ENCODE results near the gene GNGT2.
"Not testable (repeated sequence)": the region's sequence is repeated elsewhere in the genome, so short reads cannot be mapped to it uniquely, and the experiment has no call there.

The GNGT2 gene

DNA sequence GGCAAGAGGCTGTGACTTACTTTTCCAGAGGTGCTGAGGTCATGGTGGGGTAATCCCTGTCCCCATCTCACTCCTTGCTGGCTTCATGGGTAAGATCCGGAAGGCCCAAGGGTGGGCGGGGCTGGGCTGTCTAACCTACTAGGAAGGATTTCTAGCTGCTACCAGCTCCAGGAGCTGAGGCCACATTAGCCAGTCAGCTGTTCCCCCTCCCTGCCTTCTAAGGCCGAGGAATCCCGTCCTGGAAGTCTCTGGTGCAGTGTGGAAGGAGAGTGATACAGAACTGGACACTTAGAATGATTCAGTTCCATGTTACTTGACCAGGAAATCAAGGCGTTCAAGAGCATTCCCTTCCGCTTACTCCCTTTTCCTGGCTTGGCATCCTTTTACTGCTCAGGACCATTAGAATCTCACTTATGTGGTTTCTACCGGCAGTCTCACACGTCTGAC lies 8.9 kb downstream of the GNGT2 start:
- no peak for DNase-seq

DNA sequence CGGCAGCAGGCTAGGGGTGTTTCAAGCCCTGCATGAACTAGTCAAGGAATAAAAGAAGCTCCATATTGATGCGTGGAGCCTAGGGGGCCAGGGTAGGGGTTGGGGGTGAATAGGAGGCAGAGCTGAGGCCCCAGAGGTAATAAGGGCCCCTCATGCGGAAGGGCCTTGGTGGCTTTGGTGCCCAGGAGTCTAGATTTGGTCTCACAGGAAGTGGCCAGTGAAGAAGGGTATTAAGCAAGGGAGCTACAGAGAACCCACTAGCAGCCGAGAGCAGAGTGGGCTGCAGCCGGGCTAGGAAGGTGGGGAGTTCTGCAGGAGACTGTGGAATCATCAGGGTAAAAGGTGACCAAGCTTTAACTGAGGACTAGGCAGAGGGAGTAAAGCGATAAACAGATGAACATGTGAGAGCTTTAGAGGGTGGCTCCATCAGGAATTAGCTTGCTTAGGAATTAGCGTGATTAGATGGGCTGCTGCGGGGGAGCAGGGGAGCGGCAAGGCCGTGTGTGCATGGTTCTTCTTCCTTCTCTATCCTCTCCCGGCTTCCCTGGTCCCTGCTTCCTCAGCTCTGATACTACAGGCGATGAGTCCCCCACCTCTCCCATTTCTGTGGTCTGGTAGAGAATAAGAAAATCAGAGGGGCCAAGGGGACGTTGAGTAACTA lies 9.8 kb downstream of the GNGT2 start:
- DNase-seq, result no peak

DNA sequence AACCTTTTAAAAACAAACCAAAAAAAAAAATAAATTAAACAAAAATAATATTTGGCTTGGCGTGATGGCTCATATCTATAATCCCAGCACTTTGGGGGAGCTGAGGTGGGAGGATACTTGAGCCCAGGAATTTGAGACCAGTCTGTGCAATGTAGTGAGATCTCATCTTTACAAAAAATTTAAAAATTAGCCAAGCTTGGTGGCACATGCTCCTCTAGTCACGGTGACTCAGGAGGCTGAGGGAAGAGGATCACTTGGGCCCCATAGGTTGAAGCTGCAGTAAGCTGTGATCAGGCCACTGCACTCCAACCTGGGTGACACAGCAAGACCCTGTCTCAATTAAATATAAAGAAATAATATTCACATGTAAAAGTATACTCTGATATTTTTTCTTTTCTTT lies 12.2 kb downstream of the GNGT2 start:
- no peak for DNase-seq

DNA sequence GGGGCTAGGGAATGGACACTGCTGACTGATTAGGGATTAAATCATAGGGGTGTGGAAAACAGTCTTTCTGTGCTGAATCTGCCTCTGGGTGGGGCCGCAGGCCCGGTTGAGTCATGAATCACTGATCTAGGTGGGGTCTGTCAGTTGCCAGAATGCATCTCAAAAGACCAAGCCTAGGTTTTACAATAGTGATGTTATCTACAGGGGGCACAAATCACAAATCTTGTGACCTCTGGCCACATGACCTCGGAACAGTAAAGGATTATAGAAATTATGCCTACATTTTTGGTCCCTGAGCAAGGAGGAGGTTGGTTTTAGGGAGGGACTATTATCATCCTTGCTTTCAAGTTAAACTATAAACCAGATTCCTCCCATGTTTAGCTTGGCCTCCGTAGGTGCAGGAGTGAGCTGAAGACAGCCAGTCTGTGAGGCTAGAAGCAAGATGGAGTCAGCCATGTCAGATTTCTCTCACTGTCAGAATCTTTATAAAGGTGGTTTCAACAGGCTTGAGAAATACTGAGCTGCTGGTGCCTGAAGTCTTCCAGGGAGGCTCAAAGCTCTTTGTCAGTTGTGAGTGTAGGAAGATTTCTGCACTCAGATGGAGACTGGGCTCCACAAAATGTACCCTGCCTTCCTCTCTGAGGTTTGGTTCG lies 12.9 kb downstream of the GNGT2 start:
- DNase-seq, result no peak

DNA sequence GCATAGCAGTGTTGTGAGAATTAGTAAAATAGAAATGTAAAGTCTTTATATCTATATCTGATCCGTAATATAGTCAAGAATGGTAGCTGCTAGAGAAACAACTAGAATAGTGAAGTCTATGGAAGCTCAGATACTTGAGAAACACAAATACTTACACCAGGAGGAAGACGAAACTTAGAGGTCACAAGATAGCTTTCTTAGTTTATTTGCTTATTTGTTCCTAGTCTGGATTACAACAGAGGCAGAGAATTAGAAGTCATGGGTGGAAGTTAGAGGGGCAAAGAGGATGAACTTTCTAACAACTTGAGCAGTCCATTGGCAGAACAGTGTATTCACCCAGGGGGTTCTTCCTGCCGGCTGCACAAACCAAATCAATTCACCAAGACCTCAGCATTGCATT lies 13.9 kb downstream of the GNGT2 start:
- DNase-seq, result no peak

DNA sequence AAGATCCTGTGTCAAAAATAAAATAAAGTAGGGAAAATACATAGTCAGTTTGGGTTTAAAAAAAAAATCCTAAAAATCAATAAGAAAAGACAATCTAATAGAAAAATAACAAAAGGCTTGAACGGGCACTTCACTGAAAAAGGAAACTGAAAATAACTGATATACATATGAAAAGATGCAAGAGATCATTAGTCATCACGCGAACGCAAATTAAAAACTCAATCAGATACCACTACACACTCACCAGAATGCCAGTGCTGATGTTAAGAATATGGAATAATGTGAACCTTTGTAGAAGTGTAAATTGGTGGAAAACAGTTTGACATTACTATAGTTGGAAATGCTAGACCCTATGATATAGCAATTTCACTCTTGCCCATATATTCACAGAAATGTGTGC lies 14.6 kb downstream of the GNGT2 start:
- DNase-seq, result no peak

DNA sequence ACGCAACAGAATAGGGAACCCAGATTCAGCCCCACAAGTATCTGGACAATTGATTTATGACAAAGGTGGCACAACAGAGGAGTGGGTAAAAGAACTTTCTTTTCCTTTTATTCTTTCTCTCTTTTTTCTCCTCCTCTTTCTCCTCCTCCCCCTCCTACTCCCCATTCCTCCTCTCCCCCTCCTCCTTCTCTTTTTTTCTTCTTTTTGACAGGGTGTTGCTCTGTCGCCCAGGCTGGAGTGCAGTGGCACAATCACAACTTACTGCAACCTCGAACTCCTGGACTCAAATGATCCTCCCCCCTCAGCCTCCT lies 16.1 kb downstream of the GNGT2 start:
- no peak for DNase-seq

DNA sequence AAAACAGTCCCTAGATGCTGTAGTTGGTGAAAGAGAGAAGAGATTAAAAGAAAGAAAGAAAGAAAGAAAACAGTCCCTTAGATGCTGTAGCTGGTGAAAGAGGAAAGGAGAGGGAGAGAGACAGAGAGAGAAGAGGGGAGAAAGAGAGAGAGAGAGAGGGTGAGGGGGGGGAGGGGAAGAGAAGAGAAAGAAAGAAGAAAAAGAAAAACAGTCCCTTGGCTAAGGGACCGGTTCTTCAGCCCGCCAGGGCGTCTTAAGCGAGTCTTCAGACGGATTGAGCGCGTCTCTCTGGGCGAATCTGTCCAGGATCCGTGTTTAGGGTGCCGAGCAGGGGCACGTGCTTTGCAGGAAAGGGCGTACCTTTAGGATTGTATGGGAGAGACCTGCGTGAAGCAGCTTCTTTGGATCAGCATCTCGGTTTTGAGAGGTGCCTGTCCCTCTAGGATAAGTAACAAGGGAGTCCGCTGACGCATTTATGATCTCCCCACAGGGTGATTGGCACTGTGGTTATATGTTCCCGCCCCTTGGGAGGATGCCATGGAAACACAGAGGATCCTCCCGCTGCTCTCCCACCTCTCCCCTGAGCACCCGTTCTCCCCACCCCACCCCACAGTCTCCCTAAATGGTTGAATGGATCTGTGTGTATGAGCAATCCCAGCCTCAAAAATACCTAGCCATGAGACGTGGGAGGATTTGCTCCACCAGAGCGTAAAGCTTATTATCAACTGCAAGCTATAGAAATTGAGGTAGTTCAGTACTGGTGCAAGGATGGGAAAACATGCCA lies 16.7 kb downstream of the GNGT2 start:
- no peak for DNase-seq

DNA sequence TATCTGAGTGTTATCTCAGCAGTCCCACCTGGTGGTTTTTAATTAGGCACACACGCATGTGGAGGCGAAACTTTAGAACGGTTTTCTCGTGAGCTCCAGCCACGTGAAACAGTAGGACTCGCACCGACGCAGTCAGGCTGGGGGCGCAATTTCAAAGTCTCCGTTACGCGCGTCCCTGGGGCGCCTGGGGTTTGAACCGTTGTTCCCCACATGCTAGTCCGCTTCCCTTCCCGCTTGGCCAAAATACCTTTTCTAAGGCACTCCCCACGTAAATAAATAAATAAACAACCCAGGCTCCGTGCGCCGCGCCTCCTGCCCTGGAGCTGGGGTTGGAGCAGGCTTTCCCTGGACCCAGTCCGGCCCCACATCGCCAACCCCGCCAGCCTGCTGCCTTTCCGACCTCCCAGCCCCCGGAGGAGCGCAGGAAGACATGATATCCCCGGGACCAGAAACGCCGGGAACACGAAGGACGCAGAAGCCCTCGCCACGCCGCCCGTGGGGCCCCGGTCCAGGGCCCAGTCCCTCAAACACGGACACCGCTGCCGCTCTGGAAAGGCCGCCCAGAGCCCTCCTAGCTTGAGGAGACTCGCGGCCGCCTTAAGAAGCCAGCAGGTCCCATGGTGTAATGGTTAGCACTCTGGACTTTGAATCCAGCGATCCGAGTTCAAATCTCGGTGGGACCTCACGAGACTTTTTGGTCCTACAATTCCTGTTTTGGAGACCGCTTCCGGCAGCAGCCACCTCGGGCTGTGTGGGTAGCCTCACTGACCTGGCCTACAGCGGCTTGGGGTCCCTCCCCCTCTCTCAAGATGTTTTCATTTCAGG lies 18.2 kb downstream of the GNGT2 start:
- DNase-seq, result peak; percentile 92

DNA sequence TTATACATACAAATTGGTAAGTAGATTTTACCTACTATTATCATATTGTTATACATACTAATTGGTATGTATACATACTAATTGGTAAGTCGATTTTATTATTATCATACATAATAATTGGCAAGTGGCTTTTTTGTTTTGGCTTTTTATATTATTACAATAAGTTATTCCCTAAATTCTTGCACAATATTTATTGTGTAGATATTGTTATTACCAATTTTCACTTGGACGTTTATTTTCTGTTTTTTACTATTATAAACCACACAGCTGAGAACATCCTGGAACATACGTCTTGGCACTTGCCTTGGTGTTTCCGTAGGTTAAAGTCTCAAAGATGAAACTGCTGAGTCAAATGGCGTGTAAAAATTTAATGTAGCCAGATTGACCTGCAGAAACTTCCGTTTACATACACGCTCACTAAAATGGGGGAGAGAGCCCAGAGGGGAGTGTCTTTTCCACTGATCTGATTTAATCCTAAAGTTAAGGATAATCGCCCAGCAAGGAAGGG lies 18.9 kb downstream of the GNGT2 start:
- DNase-seq, result no peak

DNA sequence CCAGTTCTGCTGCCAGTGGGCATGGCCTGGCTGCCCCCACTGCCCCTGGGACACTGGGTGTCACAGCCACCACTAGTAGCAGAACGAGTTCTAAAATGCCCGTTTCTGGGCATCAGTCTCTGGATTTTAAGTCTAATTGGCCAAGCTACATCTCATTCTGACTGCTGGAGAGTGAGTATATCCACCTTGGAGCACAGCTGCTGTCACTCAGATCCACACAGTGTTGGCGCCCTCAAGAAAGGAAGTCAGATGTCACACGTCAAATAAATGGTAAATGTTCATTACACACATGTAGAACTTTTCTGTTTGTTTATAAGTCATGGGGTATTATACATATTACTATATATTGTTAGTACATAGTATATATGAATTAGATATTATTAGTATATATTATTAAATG lies 19.4 kb downstream of the GNGT2 start:
- DNase-seq, result no peak

DNA sequence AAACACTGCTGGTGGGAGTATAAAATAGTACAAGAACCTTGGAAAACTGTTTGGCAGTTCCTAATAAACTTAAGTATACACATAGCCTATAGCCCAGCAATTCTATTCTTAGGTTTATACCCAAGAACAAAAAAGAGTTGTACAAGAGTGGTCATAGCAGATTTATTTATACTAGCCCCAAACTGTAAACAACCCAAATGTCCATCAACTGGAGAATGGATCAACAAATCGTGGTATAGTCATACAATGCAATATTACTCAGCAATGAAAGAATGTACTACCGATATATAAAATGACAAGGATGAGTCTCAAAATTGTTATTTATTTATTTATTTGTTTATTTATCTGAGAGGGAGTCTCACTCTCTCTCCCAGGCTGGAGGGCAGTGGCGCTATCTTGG lies 23.1 kb downstream of the GNGT2 start:
- no peak for DNase-seq

DNA sequence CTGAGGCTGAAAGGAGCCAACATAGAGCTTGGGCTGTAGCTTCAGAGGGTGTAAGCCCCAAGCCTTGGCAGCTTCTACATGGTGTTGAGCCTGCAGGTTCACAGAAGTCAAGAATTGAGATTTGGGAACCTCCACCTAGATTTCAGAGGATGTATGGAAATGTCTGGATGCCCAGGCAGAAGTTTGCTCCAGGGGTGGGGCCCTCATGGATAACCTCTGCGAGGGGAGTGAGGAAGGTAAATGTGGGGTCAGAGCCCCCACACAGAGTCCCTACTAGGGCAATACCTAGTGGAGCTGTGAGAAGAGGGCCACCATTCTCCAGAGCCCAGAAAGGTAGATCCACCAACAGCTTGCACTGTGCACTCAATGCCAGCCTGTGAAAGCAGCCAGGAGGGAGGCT lies 25.0 kb downstream of the GNGT2 start:
- not testable (repeated sequence) for DNase-seq

DNA sequence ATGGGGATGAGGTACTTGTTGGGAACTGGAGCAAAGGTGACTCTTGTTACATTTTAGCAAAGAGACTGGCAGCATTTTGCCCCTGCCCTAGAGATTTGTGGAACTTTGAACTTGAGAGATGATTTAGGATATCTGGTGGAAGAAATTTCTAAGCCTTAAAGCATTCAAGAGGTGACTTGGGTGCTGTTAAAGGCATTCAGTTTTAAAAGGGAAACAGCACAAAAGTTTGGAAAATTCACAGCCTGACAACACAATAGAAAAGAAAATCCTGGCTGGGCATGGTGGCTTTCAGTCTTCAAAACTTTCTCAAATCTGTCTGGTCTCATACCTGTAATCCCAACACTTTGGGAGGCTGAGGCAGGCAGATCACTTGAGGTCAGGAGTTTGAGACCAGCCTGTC lies 25.9 kb downstream of the GNGT2 start:
- not testable (repeated sequence) for DNase-seq

DNA sequence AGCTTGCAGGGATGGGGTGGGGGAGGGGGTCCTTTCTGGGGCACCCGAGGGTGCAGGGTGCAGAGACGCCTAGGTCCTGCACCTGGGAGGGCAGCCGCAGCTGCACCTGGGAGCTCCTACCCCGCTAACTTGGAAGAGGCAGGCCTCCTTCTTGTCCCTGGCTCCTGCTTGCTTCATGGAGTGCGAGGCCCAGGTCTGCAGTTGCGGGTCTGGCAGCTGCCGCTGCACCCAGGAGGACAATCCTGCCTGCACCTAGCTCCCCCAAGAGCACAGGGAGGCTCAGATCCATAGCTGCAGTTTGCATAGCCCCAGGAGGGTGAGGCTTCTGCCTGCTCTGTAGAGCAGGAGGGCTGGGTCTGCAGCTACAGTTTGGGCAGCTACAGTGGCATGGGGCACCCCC lies 26.6 kb downstream of the GNGT2 start:
- no peak for DNase-seq

DNA sequence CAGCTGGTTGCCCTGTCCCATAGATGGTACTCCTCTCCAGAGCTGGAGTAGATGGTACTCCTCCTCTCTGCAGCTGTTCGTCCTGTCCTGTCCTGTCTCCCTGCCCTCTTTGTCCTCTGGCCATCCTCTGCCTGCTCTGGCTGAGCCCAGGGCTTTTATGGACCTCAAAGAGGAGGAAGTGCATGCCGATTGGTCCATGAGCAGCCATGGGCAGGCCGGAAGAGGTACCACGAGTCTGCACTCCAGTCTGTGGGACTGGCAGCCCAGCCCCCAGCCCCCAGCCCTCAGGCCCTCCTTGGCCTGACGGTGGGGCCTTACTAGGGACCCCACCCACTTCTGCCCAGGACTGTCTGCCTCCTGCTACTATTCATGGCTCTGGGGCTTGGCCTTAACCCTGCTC lies 27.0 kb downstream of the GNGT2 start:
- no peak for DNase-seq

DNA sequence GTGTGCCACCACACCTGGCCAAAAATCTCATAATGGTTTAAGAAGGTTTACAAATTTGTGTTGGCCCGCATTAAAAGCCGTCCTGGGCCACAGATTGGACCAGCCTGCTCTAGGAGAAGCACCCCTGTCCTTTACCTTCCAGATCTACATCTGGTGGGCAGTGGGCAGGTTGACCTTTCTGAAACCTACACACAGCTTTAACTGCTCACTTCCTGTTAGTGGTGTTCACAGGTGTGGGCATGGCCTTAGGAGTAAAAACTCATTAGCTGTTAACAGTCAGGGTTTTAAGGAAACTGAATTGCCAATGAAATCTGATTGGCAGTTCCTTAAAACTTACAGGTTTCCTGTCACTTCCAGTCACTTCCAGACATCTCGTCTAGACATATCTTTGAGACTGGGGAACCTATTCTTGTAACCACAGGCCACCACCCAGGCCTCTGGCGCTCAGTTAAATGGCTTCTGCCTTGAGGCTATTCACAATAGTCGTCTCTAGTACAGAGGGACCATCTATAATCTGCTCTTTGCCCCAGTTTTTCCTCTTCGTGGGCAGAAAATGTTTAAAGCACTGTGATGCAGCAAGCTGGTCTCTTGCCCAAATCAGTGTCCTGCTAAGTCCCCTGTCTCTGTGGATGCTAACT lies 29.3 kb downstream of the GNGT2 start:
- no peak for DNase-seq

DNA sequence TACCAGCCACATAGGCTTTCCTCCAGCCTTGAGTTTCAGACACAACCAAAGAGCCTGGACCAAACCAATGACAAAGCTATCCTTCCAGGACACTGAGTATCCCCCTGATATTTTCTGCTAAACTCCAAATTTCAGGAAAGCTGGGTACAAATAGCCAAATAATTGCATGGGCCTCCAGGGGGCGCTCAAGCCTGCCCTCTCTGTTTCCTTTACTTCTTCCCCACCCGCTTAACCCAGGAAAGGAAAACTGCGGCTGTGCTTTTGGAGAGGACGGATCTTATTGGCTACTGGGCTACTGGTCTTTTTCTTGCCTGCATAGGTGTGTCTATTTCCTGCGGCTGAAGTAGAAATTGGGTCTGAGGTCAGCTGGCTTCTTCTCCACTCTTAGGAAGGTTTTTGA lies 30.1 kb downstream of the GNGT2 start:
- DNase-seq, result peak; percentile 64

DNA sequence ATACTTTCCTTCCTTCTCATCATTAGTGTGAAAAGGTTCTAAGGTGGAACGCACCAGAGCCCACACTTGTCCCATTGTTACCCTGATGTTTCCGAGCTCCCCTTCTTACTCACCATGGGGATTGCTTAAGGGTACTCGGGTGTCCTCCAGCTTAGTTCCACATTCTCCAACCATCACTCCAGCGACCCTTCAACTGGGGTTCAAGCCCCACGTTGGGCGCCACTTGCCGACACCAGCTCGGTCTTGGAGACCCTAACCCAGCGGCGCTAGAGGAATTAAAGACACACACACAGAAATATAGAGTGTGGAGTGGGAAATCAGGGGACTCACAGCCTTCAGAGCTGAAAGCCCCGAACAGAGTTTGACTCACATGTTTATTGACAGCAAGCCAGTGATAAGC lies 34.4 kb downstream of the GNGT2 start:
- DNase-seq, result not testable (repeated sequence)

DNA sequence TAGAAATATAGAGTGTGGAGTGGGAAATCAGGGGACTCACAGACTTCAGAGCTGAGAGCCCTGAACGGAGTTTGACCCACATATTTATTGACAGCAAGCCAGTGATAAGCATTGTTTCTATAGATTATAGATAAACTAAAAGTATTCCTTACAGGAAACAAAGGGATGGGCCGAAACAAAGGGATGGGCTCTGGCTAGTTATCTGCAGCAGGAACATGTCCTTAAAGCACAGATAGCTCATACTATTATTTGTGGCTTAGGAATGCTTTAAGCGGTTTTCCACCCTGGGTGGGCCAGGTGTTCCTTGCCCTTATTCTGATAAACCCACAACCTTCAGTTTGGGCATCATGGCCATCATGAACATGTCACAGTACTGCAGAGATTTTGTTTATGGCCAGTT lies 39.7 kb downstream of the GNGT2 start:
- not testable (repeated sequence) for DNase-seq

DNA sequence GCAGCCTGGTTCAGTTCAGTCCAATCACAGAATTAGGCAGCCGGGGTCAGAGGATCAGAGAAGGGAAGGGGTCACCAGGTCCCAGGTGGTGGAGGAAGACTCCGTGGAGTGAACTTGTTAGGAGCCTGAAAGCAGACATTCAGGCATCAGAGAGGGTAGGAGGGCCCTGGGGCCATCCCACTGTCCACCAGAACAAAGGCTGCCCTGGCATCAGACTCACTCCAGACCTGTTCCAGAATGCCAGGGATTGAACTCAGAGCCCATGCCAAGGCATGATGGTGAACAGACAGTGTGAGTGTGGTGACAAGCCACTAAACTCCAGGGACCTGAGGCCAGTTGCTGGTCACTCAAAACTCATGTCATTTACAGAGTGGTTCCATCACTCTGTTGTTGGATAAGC lies 40.2 kb downstream of the GNGT2 start:
- DNase-seq, result no peak

DNA sequence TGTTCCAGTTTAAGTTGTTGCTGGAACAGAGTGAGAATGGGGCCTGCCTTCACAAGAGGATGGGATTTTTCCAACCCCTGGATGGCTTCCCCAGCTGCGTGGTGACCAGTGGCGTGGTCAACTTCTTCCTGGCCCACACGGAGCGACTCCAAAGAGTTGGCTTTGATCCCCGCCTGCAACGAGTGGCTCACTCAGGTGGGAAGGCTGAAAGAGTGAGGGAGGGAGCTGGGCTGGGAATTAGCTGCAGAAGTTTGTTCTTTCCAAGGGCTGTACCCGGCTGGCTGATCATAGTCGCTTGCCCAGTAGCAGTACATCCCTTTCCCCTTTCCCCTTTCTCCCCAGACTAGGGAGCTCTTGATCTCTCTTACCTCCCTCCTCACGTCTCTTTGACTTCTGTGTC lies 41.7 kb downstream of the GNGT2 start:
- DNase-seq, result no peak

DNA sequence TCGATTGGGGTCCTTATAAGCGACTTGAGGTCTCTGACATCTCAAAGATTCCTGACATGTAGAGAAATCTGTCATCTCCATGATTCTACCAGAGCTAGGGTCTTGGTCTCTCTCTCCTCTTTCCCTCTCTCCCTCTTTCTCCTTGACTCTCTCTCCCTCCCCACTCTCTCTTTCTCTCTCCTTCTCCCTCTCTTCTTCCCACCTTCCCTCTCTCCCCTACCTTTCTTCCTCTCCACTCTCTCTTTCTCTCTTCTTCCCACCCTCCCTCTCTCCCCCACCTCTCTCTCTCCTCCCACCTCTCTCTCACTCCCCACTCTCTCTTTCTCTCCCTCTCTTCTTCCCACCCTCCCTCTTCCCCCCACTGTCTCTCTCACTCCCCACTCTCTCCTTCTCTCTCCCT lies 45.2 kb downstream of the GNGT2 start:
- no peak for DNase-seq

Data from activated gamma-delta T cell treated with Interleukin-2 at 50 U/mL for 16 hours (primary cell).